ENCODE results near the gene MPST. TPM values are rescaled to one million over a fixed set of nuclear protein-coding genes. Genes with fewer than 3 reads are reported as not detected.

MPST gene
- total RNA-seq, 1 donor from 2014 or later, result 48.5 TPM

GRCh38 chr22:37000676-37001534, 18.6 kb upstream of the MPST start:
- no peak overlapping the region for H3K27ac ChIP-seq (ENCODE audit: low read depth, low read length)
- H3K4me3 ChIP-seq (ENCODE audit: low read length in 3 of 3), result no peak overlapping the region
- H3K9me3 ChIP-seq (ENCODE audit: control insufficient read depth in 3 of 3, low read length in 3 of 3), result no peaks in the 10 kb centered on the region
- no peaks in the 10 kb centered on the region for H3K4me1 ChIP-seq (ENCODE audit: control insufficient read depth in 3 of 3, insufficient read depth in 3 of 3, low read length in 3 of 3)
- no peaks in the 10 kb centered on the region for H3K36me3 ChIP-seq (ENCODE audit: control insufficient read depth in 3 of 3, insufficient read depth in 3 of 3, low read length in 3 of 3)
- H3K27me3 ChIP-seq (ENCODE audit: control insufficient read depth in 3 of 3, insufficient read depth in 3 of 3, low read length in 3 of 3), result peaks cover 0 to 11% (median 0%) of the 10 kb centered on the region in 3 donors
- no peak overlapping the region for H3K9ac ChIP-seq (ENCODE audit: low read depth in 1 of 3, low read length in 3 of 3)

GRCh38 chr22:37001826-37002225, 17.7 kb upstream of the MPST start:
- H3K27ac ChIP-seq (ENCODE audit: low read depth, low read length), result no peak overlapping the region
- H3K4me1 ChIP-seq (ENCODE audit: control insufficient read depth in 3 of 3, insufficient read depth in 3 of 3, low read length in 3 of 3), result no peaks in the 10 kb centered on the region
- H3K27me3 ChIP-seq (ENCODE audit: control insufficient read depth in 3 of 3, insufficient read depth in 3 of 3, low read length in 3 of 3), result peaks cover 0 to 11% (median 0%) of the 10 kb centered on the region in 3 donors
- H3K36me3 ChIP-seq (ENCODE audit: control insufficient read depth in 3 of 3, insufficient read depth in 3 of 3, low read length in 3 of 3), result no peaks in the 10 kb centered on the region
- H3K4me3 ChIP-seq (ENCODE audit: low read length in 3 of 3), result no peak overlapping the region
- H3K9me3 ChIP-seq (ENCODE audit: control insufficient read depth in 3 of 3, low read length in 3 of 3), result no peaks in the 10 kb centered on the region
- no peak overlapping the region for H3K9ac ChIP-seq (ENCODE audit: low read depth in 1 of 3, low read length in 3 of 3)

GRCh38 chr22:37002633-37003032, 16.9 kb upstream of the MPST start:
- Histone ChIP-seq H3K27ac (ENCODE audit: low read depth, low read length) (no peak overlapping the region), H3K9ac (ENCODE audit: low read depth in 1 of 3, low read length in 3 of 3) (no peak overlapping the region), H3K4me3 (ENCODE audit: low read length in 3 of 3) (no peak overlapping the region), H3K27me3 (ENCODE audit: control insufficient read depth in 3 of 3, insufficient read depth in 3 of 3, low read length in 3 of 3) (peaks cover 0 to 9% (median 0%) of the 10 kb centered on the region in 3 donors), H3K36me3 (ENCODE audit: control insufficient read depth in 3 of 3, insufficient read depth in 3 of 3, low read length in 3 of 3) (no peaks in the 10 kb centered on the region), H3K4me1 (ENCODE audit: control insufficient read depth in 3 of 3, insufficient read depth in 3 of 3, low read length in 3 of 3) (peaks cover 0 to 2% (median 1%) of the 10 kb centered on the region in 3 donors), H3K9me3 (ENCODE audit: control insufficient read depth in 3 of 3, low read length in 3 of 3) (no peaks in the 10 kb centered on the region)

GRCh38 chr22:37007651-37008050, 11.9 kb upstream of the MPST start:
- no peaks in the 10 kb centered on the region for H3K9me3 ChIP-seq (ENCODE audit: control insufficient read depth in 3 of 3, low read length in 3 of 3)
- peaks cover 10 to 22% (median 17%) of the 10 kb centered on the region in 3 donors for H3K4me1 ChIP-seq (ENCODE audit: control insufficient read depth in 3 of 3, insufficient read depth in 3 of 3, low read length in 3 of 3)
- peaks cover 0 to 6% (median 0%) of the 10 kb centered on the region in 3 donors for H3K27me3 ChIP-seq (ENCODE audit: control insufficient read depth in 3 of 3, insufficient read depth in 3 of 3, low read length in 3 of 3)
- no peak overlapping the region for H3K9ac ChIP-seq (ENCODE audit: low read depth in 1 of 3, low read length in 3 of 3)
- no peak overlapping the region for H3K27ac ChIP-seq (ENCODE audit: low read depth, low read length)
- H3K4me3 ChIP-seq (ENCODE audit: low read length in 3 of 3), result no peak overlapping the region
- H3K36me3 ChIP-seq (ENCODE audit: control insufficient read depth in 3 of 3, insufficient read depth in 3 of 3, low read length in 3 of 3), result no peaks in the 10 kb centered on the region

- H3K9me3 ChIP-seq (ENCODE audit: control insufficient read depth in 3 of 3, low read length in 3 of 3), result no peaks in the 10 kb centered on the region
- peaks cover 10 to 22% (median 17%) of the 10 kb centered on the region in 3 donors for H3K4me1 ChIP-seq (ENCODE audit: control insufficient read depth in 3 of 3, insufficient read depth in 3 of 3, low read length in 3 of 3)
- no peak overlapping the region for H3K4me3 ChIP-seq (ENCODE audit: low read length in 3 of 3)
- no peak overlapping the region for H3K9ac ChIP-seq (ENCODE audit: low read depth in 1 of 3, low read length in 3 of 3)
- H3K27ac ChIP-seq (ENCODE audit: low read depth, low read length), result no peak overlapping the region
- H3K36me3 ChIP-seq (ENCODE audit: control insufficient read depth in 3 of 3, insufficient read depth in 3 of 3, low read length in 3 of 3), result no peaks in the 10 kb centered on the region
- H3K27me3 ChIP-seq (ENCODE audit: control insufficient read depth in 3 of 3, insufficient read depth in 3 of 3, low read length in 3 of 3), result peaks cover 0 to 4% (median 0%) of the 10 kb centered on the region in 3 donors
Measured at GRCh38 chr22:37008365-37008764, 11.2 kb upstream of the MPST start.

GRCh38 chr22:37009490-37009889, 10.1 kb upstream of the MPST start:
- H3K36me3 ChIP-seq (ENCODE audit: control insufficient read depth in 3 of 3, insufficient read depth in 3 of 3, low read length in 3 of 3), result no peaks in the 10 kb centered on the region
- H3K4me1 ChIP-seq (ENCODE audit: control insufficient read depth in 3 of 3, insufficient read depth in 3 of 3, low read length in 3 of 3), result peaks cover 10 to 22% (median 17%) of the 10 kb centered on the region in 3 donors
- H3K27me3 ChIP-seq (ENCODE audit: control insufficient read depth in 3 of 3, insufficient read depth in 3 of 3, low read length in 3 of 3), result no peaks in the 10 kb centered on the region
- no peaks in the 10 kb centered on the region for H3K9me3 ChIP-seq (ENCODE audit: control insufficient read depth in 3 of 3, low read length in 3 of 3)
- H3K9ac ChIP-seq (ENCODE audit: low read depth in 1 of 3, low read length in 3 of 3), result no peak overlapping the region
- no peak overlapping the region for H3K4me3 ChIP-seq (ENCODE audit: low read length in 3 of 3)
- H3K27ac ChIP-seq (ENCODE audit: low read depth, low read length), result no peak overlapping the region

GRCh38 chr22:37010174-37010573, 9.4 kb upstream of the MPST start:
- Histone ChIP-seq H3K9ac (ENCODE audit: low read depth in 1 of 3, low read length in 3 of 3) (no peak overlapping the region), H3K27ac (ENCODE audit: low read depth, low read length) (no peak overlapping the region), H3K4me3 (ENCODE audit: low read length in 3 of 3) (no peak overlapping the region), H3K4me1 (ENCODE audit: control insufficient read depth in 3 of 3, insufficient read depth in 3 of 3, low read length in 3 of 3) (peaks cover 10 to 22% (median 17%) of the 10 kb centered on the region in 3 donors), H3K27me3 (ENCODE audit: control insufficient read depth in 3 of 3, insufficient read depth in 3 of 3, low read length in 3 of 3) (no peaks in the 10 kb centered on the region), H3K9me3 (ENCODE audit: control insufficient read depth in 3 of 3, low read length in 3 of 3) (no peaks in the 10 kb centered on the region), H3K36me3 (ENCODE audit: control insufficient read depth in 3 of 3, insufficient read depth in 3 of 3, low read length in 3 of 3) (no peaks in the 10 kb centered on the region)

GRCh38 chr22:37010976-37011375, 8.6 kb upstream of the MPST start:
- Histone ChIP-seq H3K36me3 (ENCODE audit: control insufficient read depth in 3 of 3, insufficient read depth in 3 of 3, low read length in 3 of 3) (no peaks in the 10 kb centered on the region), H3K27me3 (ENCODE audit: control insufficient read depth in 3 of 3, insufficient read depth in 3 of 3, low read length in 3 of 3) (no peaks in the 10 kb centered on the region), H3K9me3 (ENCODE audit: control insufficient read depth in 3 of 3, low read length in 3 of 3) (no peaks in the 10 kb centered on the region), H3K27ac (ENCODE audit: low read depth, low read length) (no peak overlapping the region), H3K4me3 (ENCODE audit: low read length in 3 of 3) (no peak overlapping the region), H3K4me1 (ENCODE audit: control insufficient read depth in 3 of 3, insufficient read depth in 3 of 3, low read length in 3 of 3) (peaks cover 10 to 25% (median 17%) of the 10 kb centered on the region in 3 donors), H3K9ac (ENCODE audit: low read depth in 1 of 3, low read length in 3 of 3) (no peak overlapping the region)

- Histone ChIP-seq H3K36me3 (ENCODE audit: control insufficient read depth in 3 of 3, insufficient read depth in 3 of 3, low read length in 3 of 3) (no peaks in the 10 kb centered on the region), H3K9me3 (ENCODE audit: control insufficient read depth in 3 of 3, low read length in 3 of 3) (no peaks in the 10 kb centered on the region), H3K27ac (ENCODE audit: low read depth, low read length) (no peak overlapping the region), H3K4me1 (ENCODE audit: control insufficient read depth in 3 of 3, insufficient read depth in 3 of 3, low read length in 3 of 3) (peaks cover 10 to 26% (median 20%) of the 10 kb centered on the region in 3 donors), H3K4me3 (ENCODE audit: low read length in 3 of 3) (no peak overlapping the region), H3K27me3 (ENCODE audit: control insufficient read depth in 3 of 3, insufficient read depth in 3 of 3, low read length in 3 of 3) (no peaks in the 10 kb centered on the region), H3K9ac (ENCODE audit: low read depth in 1 of 3, low read length in 3 of 3) (no peak overlapping the region)
Measured at GRCh38 chr22:37011472-37011871, 8.1 kb upstream of the MPST start.

- H3K36me3 ChIP-seq (ENCODE audit: control insufficient read depth in 3 of 3, insufficient read depth in 3 of 3, low read length in 3 of 3), result peaks cover 0 to 6% (median 4%) of the 10 kb centered on the region in 3 donors
- H3K4me1 ChIP-seq (ENCODE audit: control insufficient read depth in 3 of 3, insufficient read depth in 3 of 3, low read length in 3 of 3), result peaks cover 13 to 35% (median 29%) of the 10 kb centered on the region in 3 donors
- no peaks in the 10 kb centered on the region for H3K27me3 ChIP-seq (ENCODE audit: control insufficient read depth in 3 of 3, insufficient read depth in 3 of 3, low read length in 3 of 3)
- H3K4me3 ChIP-seq (ENCODE audit: low read length in 3 of 3), result no peak overlapping the region
- no peaks in the 10 kb centered on the region for H3K9me3 ChIP-seq (ENCODE audit: control insufficient read depth in 3 of 3, low read length in 3 of 3)
- H3K27ac ChIP-seq (ENCODE audit: low read depth, low read length), result no peak overlapping the region
- H3K9ac ChIP-seq (ENCODE audit: low read depth in 1 of 3, low read length in 3 of 3), result peak overlapping the region in 1 of 3 donors; percentile 25
Measured at GRCh38 chr22:37012262-37012904, 7.2 kb upstream of the MPST start.
